Brain microvascular endothelial cell (primary cell): ENCODE results near the gene PAFAH1B2.

ENCODE experiments used
- DNase-seq: peaks from one replicate; pipeline ENCODE4 v3.0.0-alpha.2; 2020
- H3K27ac ChIP-seq: fragments of 250-450 bp; sonication (Bioruptor Pico); 2 replicates; pipeline ENCODE4 v1.5.1; 2020; ENCODE audit warnings: mild to moderate bottlenecking, moderate library complexity
- H3K27me3 ChIP-seq: fragments of 250-450 bp; sonication (Bioruptor Pico); replicated peaks from 2 replicates; pipeline ENCODE4 v1.5.1; 2020; ENCODE audit warnings: mild to moderate bottlenecking
- H3K36me3 ChIP-seq: fragments of 250-450 bp; sonication (Bioruptor Pico); replicated peaks from 2 replicates; pipeline ENCODE4 v1.5.1; 2020; ENCODE audit warnings: mild to moderate bottlenecking
- H3K4me3 ChIP-seq: 2 replicates; pipeline ENCODE4 v1.5.1; 2011; ENCODE audit warnings: low read depth, mild to moderate bottlenecking, control low read depth, low read length, moderate library complexity
- in situ Hi-C: cut with HindIII; loops from 2 replicates; pipeline ENCODE4 v1.10.0; 2017; ENCODE audit warnings: low sequenced_read_pairs, low pct_ligation_motif_present
- TF ChIP-seq, protein P1 (sequence below): IDR thresholded peaks from 2 replicates; pipeline ENCODE4 v1.5.1; 2011; ENCODE audit warnings: low read depth, mild to moderate bottlenecking, moderate library complexity, low read length, control low read depth, inconsistent platforms; ENCODE audit errors: missing control alignments

The PAFAH1B2 gene

DNA sequence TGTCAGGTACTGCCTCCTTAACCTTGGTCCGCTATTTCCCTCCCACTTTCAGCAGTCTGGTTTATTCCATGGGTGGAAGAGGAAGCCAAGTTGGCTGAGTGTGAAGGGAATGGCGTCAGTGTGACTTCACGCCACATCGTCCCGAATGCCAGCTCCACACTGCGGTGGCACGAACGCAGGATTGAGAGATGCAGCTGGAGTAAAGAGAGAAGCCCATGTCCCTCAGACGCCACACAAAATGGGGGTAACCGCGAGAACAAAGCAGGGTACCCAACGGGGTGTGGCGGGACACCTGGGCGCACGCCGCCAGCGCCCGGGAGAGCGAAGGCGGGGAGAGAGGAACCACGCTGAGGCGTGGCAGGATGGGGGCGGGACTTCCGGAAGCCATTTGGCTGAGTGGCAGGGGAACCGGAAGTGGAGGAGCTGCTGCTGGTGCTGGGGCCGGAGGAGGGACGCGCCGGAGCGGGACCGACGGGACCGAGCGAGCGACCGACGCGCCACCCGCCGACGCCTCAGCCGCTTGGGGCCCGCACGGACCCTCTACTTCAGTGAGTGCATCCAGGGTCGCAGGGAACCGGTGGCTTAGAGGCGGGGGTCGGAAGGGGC is at the start of gene PAFAH1B2:
Gene PAFAH1B2 (plus strand): TSS at position 417 of the 606 bp plus-strand sequence. CDS start 8,161 bp downstream, outside the sequence.
- peak within 1 kb of the TSS; percentile 80 for H3K27ac ChIP-seq
- TF ChIP-seq, protein P1, sequence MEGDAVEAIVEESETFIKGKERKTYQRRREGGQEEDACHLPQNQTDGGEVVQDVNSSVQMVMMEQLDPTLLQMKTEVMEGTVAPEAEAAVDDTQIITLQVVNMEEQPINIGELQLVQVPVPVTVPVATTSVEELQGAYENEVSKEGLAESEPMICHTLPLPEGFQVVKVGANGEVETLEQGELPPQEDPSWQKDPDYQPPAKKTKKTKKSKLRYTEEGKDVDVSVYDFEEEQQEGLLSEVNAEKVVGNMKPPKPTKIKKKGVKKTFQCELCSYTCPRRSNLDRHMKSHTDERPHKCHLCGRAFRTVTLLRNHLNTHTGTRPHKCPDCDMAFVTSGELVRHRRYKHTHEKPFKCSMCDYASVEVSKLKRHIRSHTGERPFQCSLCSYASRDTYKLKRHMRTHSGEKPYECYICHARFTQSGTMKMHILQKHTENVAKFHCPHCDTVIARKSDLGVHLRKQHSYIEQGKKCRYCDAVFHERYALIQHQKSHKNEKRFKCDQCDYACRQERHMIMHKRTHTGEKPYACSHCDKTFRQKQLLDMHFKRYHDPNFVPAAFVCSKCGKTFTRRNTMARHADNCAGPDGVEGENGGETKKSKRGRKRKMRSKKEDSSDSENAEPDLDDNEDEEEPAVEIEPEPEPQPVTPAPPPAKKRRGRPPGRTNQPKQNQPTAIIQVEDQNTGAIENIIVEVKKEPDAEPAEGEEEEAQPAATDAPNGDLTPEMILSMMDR, result no peak
- no peaks in the 10 kb centered on the region for H3K27me3 ChIP-seq
- H3K36me3 ChIP-seq, result peaks cover 9% of the 10 kb centered on the region
- in situ Hi-C loops, result no loop called here
- H3K4me3 ChIP-seq, result peak within 1 kb of the TSS; percentile 86
- DNase-seq, result peak; percentile 93

GRCh38 chr11:117094776-117095175 is 49.3 kb upstream of the PAFAH1B2 start:
- H3K27ac ChIP-seq, result no peak overlapping the region
- TF ChIP-seq, protein P1, result no peak
- H3K36me3 ChIP-seq, result no peaks in the 10 kb centered on the region
- no peaks in the 10 kb centered on the region for H3K27me3 ChIP-seq
- DNase-seq, result no peak
- in situ Hi-C loops, result no loop called here
- no peak overlapping the region for H3K4me3 ChIP-seq

- DNase-seq, result no peak
- Histone ChIP-seq H3K36me3 (no peaks in the 10 kb centered on the region), H3K4me3 (no peak overlapping the region), H3K27ac (no peak overlapping the region), H3K27me3 (no peaks in the 10 kb centered on the region)
- TF ChIP-seq, protein P1, result no peak
- in situ Hi-C loops, result no loop called here
These were observed 48.6 kb upstream of the PAFAH1B2 start for GRCh38 chr11:117095284-117096161.

- in situ Hi-C loops, result no loop called here
- Histone ChIP-seq H3K27ac (no peak overlapping the region), H3K27me3 (no peaks in the 10 kb centered on the region), H3K36me3 (no peaks in the 10 kb centered on the region), H3K4me3 (no peak overlapping the region)
- no peak for DNase-seq
- TF ChIP-seq, protein P1, result no peak
These were observed 47.7 kb upstream of the PAFAH1B2 start for GRCh38 chr11:117096201-117096991.

GRCh38 chr11:117097014-117097388 is 47.1 kb upstream of the PAFAH1B2 start:
- in situ Hi-C loops, result no loop called here
- TF ChIP-seq, protein P1, result no peak

More at GRCh38 chr11:117097014-117097388, 47.1 kb upstream of the PAFAH1B2 start:
- no peak overlapping the region for H3K27ac ChIP-seq
- no peaks in the 10 kb centered on the region for H3K36me3 ChIP-seq
- no peaks in the 10 kb centered on the region for H3K27me3 ChIP-seq
- peak overlapping the region; percentile 76 for H3K4me3 ChIP-seq
- no peak for DNase-seq
